ENCODE data around the gene CCNB1.
"Not testable (repeated sequence)": the region's sequence is repeated elsewhere in the genome, so short reads cannot be mapped to it uniquely, and the experiment has no call there.

Gene CCNB1

DNA sequence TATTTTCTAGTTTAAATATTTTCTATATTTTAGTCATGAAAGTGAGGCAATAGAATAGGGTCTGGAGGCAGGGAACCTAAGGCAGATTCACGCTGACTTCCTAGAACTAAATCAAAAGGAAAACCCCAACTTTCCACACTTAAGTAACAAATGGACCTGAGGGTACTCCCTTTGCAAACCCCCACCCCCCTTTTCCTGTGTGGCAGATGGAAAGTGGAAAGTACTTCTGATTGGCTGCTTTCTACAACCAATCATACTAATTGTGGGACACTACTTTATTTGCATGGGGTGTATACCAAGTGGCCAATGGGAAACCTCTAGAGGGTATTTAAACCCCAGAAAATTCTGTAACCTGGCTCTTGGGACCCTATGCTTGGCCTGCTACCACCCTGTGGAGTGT, 17.7 kb downstream of the CCNB1 start:
- DNase-seq (ENCODE audit: low read depth, low spot score) = no peak

DNA sequence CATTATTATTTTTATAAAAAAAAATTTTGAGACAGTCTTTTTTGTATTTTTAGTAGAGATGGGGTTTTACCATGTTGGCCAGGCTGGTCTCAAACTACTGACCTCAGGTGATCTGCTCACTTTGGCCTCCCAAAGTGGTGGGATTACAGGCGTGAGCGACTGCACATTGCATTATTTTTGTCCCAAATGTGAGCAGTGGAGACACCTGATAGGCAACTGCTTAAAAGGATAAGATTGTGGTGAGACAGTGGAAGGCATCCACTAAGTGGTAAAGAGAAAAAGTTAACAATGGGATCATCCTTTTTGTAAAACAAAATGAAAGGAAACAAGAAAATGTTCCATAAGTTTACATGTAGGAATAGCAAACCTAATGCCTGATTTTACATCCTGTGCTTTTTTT, 20.4 kb downstream of the CCNB1 start:
- DNase-seq (ENCODE audit: low read depth, low spot score) = no peak

GRCh38 chr5:69188811-69189161, 21.8 kb downstream of the CCNB1 start:
- no peak for DNase-seq (ENCODE audit: low read depth, low spot score)

DNA sequence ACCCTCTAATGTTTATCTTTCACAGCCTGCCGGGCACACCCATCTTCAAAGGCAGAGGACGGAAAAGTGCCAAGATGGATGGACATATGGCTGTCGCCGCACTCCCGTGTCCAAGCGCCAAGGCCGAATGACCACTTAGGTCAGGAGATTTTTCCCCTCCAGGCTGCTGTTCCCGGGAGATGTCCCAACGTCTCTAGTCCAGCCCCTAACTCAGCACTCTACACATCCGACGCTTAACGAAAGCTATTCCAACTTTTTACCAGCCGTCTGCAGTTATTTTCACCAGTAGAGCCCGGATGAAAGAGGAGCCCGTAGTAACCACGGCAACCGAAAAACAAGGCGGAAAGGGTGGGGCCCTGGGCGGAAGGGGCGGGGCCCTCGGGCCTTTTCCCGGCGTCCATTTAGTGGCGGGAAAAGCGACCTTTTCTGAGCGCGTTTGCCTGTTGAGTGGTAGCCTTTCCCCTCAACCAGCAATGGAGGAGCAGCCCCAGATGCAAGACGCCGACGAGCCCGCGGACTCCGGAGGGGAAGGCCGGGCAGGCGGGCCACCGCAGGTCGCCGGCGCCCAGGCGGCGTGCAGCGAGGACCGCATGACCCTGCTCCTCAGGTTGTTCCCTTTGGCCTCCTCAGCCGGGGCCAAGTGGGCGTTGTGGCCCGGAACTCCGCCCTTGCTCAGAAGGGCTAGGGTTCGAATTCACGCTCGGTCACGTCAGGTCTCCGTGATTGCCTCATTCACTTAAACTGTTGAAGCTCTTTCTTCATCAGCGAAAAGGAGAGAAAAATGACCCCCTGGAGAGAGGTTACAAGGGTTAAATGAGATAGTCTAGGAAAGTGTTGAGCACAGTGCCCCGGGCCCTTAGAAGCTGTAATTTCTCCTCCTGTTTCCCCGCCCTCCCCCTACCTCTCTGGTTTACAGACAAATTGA, 22.5 kb downstream of the CCNB1 start, which contains the start of gene CENPH:
Gene CENPH, plus strand, starts transcription at position 422 of the 925 bp plus-strand sequence. Its CDS starts 52 bp downstream, at position 474.
- DNase-seq (ENCODE audit: low read depth, low spot score) = peak; percentile 70

- DNase-seq (ENCODE audit: low read depth, low spot score) = no peak
Measured at GRCh38 chr5:69202497-69202896, 35.5 kb downstream of the CCNB1 start.

- no peak for DNase-seq (ENCODE audit: low read depth, low spot score)
Measured at GRCh38 chr5:69206528-69207190, 39.7 kb downstream of the CCNB1 start.

GRCh38 chr5:69209602-69210001, 42.7 kb downstream of the CCNB1 start:
- DNase-seq (ENCODE audit: low read depth, low spot score) = no peak

DNA sequence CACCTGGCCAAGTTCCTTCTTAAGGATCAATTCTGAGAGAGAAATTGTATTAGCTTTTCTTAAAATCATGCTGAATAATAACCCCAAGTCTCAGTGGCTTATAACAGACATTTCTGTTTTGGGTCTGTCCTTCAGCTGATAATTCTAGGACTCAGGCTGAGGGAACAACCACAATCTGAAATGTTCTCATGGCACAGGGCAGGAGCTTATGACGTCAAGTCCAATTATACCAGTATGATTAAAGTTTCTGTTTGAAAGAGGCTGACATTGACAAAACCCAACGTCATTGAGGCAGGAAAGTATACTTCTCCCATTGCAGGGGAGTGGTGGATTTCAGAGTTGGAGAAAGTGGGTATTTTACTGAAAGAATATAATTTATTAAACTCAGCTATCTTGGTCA, 44.2 kb downstream of the CCNB1 start:
- DNase-seq (ENCODE audit: low read depth, low spot score) = no peak

DNA sequence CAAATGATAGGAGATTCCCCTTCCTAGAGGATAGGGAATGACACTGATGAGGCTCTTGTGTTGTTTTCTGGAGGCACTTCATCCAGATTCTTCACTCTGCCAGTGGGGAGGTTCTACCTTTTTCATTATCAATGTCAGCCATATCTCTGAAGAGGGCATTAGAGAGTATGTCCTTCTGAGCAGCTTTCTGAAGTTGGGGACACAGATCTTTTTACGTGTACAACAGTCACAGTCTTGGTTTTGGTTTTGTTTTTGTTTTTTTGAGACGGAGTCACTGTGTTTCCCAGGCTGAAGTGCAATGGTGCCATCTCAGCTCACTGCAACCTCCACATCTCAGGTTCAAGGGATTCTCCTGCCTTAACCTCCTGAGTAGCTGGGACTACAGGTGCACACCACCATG, 45.1 kb downstream of the CCNB1 start:
- DNase-seq (ENCODE audit: low read depth, low spot score) = no peak

GRCh38 chr5:69213513-69214215, 46.7 kb downstream of the CCNB1 start:
- DNase-seq (ENCODE audit: low read depth, low spot score) = no peak

- DNase-seq (ENCODE audit: low read depth, low spot score) = no peak
Measured at GRCh38 chr5:69217151-69217511, 50.2 kb downstream of the CCNB1 start.

- peak; percentile 76 for DNase-seq (ENCODE audit: low read depth, low spot score)
Measured at GRCh38 chr5:69217548-69218526, 50.9 kb downstream of the CCNB1 start.

DNA sequence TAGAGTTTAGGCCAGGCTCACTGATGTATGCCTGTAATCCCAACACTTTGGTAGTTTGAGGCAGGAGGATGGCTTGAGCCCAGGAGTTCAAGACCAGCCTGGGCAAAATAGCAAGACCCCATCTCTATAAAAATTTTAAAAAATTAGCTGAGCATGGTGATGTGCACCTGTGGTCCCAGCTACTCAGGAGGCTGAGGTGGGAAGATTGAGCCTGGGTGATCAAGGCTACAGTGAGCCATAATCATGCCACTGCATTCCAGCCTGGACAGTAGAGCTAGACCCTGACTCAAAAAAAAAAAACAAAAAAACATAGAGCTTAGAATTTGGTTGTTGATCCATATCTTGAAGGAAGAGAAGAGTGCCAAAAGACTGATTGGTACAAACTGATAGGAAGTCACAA, 53.0 kb downstream of the CCNB1 start:
- DNase-seq (ENCODE audit: low read depth, low spot score) = no peak

DNA sequence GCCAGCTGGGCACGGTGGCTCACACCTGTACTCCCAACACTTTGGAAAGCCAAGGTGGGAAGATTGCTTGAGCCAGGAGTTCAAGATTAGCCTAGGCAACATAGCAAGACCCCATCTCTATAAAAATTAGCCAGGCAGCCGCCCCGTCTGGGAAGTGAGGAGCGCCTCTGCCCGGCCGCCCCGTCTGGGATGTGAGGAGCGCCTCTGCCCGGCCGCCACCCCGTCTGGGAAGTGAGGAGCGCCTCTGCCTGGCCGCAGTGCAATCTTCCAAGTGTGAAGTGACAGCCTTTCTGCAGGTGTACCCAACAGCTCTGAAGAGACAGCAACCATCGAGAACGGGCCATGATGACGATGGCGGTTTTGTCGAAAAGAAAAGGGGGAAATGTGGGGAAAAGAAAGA, 53.4 kb downstream of the CCNB1 start:
- DNase-seq (ENCODE audit: low read depth, low spot score) = not testable (repeated sequence)

DNA sequence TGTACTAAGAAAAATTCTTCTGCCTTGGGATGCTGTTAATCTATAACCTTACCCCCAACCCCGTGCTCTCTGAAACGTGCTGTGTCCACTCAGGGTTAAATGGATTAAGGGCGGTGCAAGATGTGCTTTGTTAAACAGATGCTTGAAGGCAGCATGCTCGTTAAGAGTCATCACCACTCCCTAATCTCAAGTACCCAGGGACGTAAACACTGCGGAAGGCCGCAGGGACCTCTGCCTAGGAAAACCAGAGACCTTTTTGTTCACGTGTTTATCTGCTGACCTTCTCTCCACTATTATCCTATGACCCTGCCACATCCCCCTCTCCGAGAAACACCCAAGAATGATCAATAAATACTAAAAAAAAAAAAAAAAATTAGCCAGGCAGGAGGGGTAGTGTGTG, 53.9 kb downstream of the CCNB1 start:
- not testable (repeated sequence) for DNase-seq (ENCODE audit: low read depth, low spot score)

- no peak for DNase-seq (ENCODE audit: low read depth, low spot score)
Measured at GRCh38 chr5:69224520-69224919, 57.6 kb downstream of the CCNB1 start.

GRCh38 chr5:69225860-69226259, 58.9 kb downstream of the CCNB1 start:
- DNase-seq (ENCODE audit: low read depth, low spot score) = no peak
